Pons (tissue), 1 donor: ENCODE results near the gene GATD1.
A peak's percentile ranks its signal among the peaks of the same experiment; 100 is the strongest.

Experiments
- DNase-seq: peaks from one replicate; pipeline ENCODE4 v3.0.0-alpha.2; 2016; ENCODE audit warnings: low spot score

GATD1 gene

GRCh38 chr11:778976-779954 lies 2.0 kb upstream of the GATD1 start:
- no peak for DNase-seq

GRCh38 chr11:776561-777287 lies 563 bp downstream of the GATD1 start:
- DNase-seq: no peak

- DNase-seq: no peak
Observed at GRCh38 chr11:776263-776560, 1.1 kb downstream of the GATD1 start.

- no peak for DNase-seq
Observed at GRCh38 chr11:774873-775592, 2.3 kb downstream of the GATD1 start.

- no peak for DNase-seq
Observed at GRCh38 chr11:773830-774229, 3.5 kb downstream of the GATD1 start.

GRCh38 chr11:773425-773824 lies 3.9 kb downstream of the GATD1 start:
- DNase-seq: no peak

GRCh38 chr11:772429-773390 lies 4.6 kb downstream of the GATD1 start:
- DNase-seq: peak; percentile 96

- no peak for DNase-seq
Observed at GRCh38 chr11:771617-772204, 5.6 kb downstream of the GATD1 start.

GRCh38 chr11:770642-771616 lies 6.4 kb downstream of the GATD1 start:
- no peak for DNase-seq

GRCh38 chr11:769887-770641 lies 7.2 kb downstream of the GATD1 start:
- DNase-seq: no peak

GRCh38 chr11:767238-767637 lies 10.0 kb downstream of the GATD1 start:
- no peak for DNase-seq

GRCh38 chr11:766936-767210 lies 10.4 kb downstream of the GATD1 start:
- no peak for DNase-seq

- no peak for DNase-seq
Observed at GRCh38 chr11:766106-766935, 11.0 kb downstream of the GATD1 start.

GRCh38 chr11:765802-766091 lies 11.5 kb downstream of the GATD1 start:
- DNase-seq: no peak

- peak; percentile 52 for DNase-seq
Observed at GRCh38 chr11:765025-765801, 12.1 kb downstream of the GATD1 start.

- no peak for DNase-seq
Observed at GRCh38 chr11:764322-765024, 12.8 kb downstream of the GATD1 start.
